HG03354 (cell line): ENCODE measurements around the gene ZNG1A.
"Not testable (repeated sequence)": the region's sequence is repeated elsewhere in the genome, so short reads cannot be mapped to it uniquely, and the experiment has no call there.

Source experiments
- ATAC-seq: cut with Tn5 transposase; IDR thresholded peaks from one replicate; pipeline ENCODE4 v1.9.1; 2021; ENCODE audit warnings: mild to moderate bottlenecking; ENCODE audit not compliant: unreplicated experiment, poor library complexity, severe bottlenecking

The ZNG1A gene

GRCh38 chr9:100430-100829, 78.4 kb downstream of the ZNG1A start:
- ATAC-seq: not testable (repeated sequence)

GRCh38 chr9:99867-100266, 79.0 kb downstream of the ZNG1A start:
- ATAC-seq: not testable (repeated sequence)

- not testable (repeated sequence) for ATAC-seq
These were observed 80.1 kb downstream of the ZNG1A start for GRCh38 chr9:98775-99174.

- ATAC-seq: not testable (repeated sequence)
These were observed 83.9 kb downstream of the ZNG1A start for GRCh38 chr9:94992-95391.

GRCh38 chr9:94323-94722, 84.5 kb downstream of the ZNG1A start:
- ATAC-seq: not testable (repeated sequence)

- ATAC-seq: not testable (repeated sequence)
These were observed 84.9 kb downstream of the ZNG1A start for GRCh38 chr9:93909-94308.

- not testable (repeated sequence) for ATAC-seq
These were observed 88.0 kb downstream of the ZNG1A start for GRCh38 chr9:90851-91250.

GRCh38 chr9:88396-89037, 90.3 kb downstream of the ZNG1A start:
- peak; percentile 89 for ATAC-seq

- ATAC-seq: not testable (repeated sequence)
These were observed 91.0 kb downstream of the ZNG1A start for GRCh38 chr9:87860-88259.

GRCh38 chr9:87105-87504, 91.8 kb downstream of the ZNG1A start:
- ATAC-seq: not testable (repeated sequence)

- not testable (repeated sequence) for ATAC-seq
These were observed 92.2 kb downstream of the ZNG1A start for GRCh38 chr9:86697-87096.

GRCh38 chr9:82932-83689, 95.7 kb downstream of the ZNG1A start:
- ATAC-seq: not testable (repeated sequence)

- ATAC-seq: not testable (repeated sequence)
These were observed 100.5 kb downstream of the ZNG1A start for GRCh38 chr9:78333-78732.

GRCh38 chr9:76389-76788, 102.5 kb downstream of the ZNG1A start:
- ATAC-seq: not testable (repeated sequence)

GRCh38 chr9:73900-74525, 104.8 kb downstream of the ZNG1A start:
- ATAC-seq: not testable (repeated sequence)

- ATAC-seq: not testable (repeated sequence)
These were observed 105.6 kb downstream of the ZNG1A start for GRCh38 chr9:73076-73899.
